Measurements from ENCODE around the gene CHRNA4.

Gene CHRNA4

GRCh38 chr20:63365601-63366389, 4.6 kb upstream of the CHRNA4 start:
- H3K9me3 Mint-ChIP-seq (ENCODE audit: low read depth), result no peaks in the 10 kb centered on the region
- no peaks in the 10 kb centered on the region for H3K36me3 Mint-ChIP-seq
- H3K4me1 Mint-ChIP-seq (ENCODE audit: low read depth), result peaks cover 2% of the 10 kb centered on the region
- no peak overlapping the region for H3K4me3 Mint-ChIP-seq
- H3K27ac Mint-ChIP-seq, result no peak overlapping the region
- H3K27me3 Mint-ChIP-seq, result peaks cover 9% of the 10 kb centered on the region

- Mint-ChIP-seq H3K4me1 (ENCODE audit: low read depth) (peaks cover 2% of the 10 kb centered on the region), H3K4me3 (no peak overlapping the region), H3K27ac (no peak overlapping the region), H3K36me3 (no peaks in the 10 kb centered on the region), H3K27me3 (peaks cover 9% of the 10 kb centered on the region), H3K9me3 (ENCODE audit: low read depth) (no peaks in the 10 kb centered on the region)
Measured at GRCh38 chr20:63364801-63365585, 3.8 kb upstream of the CHRNA4 start.

GRCh38 chr20:63363981-63364561, 2.9 kb upstream of the CHRNA4 start:
- peaks cover 13% of the 10 kb centered on the region for H3K27me3 Mint-ChIP-seq

GRCh38 chr20:63363013-63363957, 2.1 kb upstream of the CHRNA4 start:
- peaks cover 13% of the 10 kb centered on the region for H3K27me3 Mint-ChIP-seq
- peaks cover 2% of the 10 kb centered on the region for H3K4me1 Mint-ChIP-seq (ENCODE audit: low read depth)
- H3K4me3 Mint-ChIP-seq, result no peak overlapping the region
- no peaks in the 10 kb centered on the region for H3K9me3 Mint-ChIP-seq (ENCODE audit: low read depth)
- H3K36me3 Mint-ChIP-seq, result no peaks in the 10 kb centered on the region
- no peak overlapping the region for H3K27ac Mint-ChIP-seq

More at GRCh38 chr20:63363981-63364561, 2.9 kb upstream of the CHRNA4 start:
- Mint-ChIP-seq H3K9me3 (ENCODE audit: low read depth) (no peaks in the 10 kb centered on the region), H3K4me1 (ENCODE audit: low read depth) (peaks cover 2% of the 10 kb centered on the region), H3K36me3 (no peaks in the 10 kb centered on the region), H3K27ac (no peak overlapping the region), H3K4me3 (no peak overlapping the region)

- Mint-ChIP-seq H3K27me3 (peaks cover 13% of the 10 kb centered on the region), H3K4me3 (no peak overlapping the region), H3K27ac (no peak overlapping the region)
Measured at GRCh38 chr20:63362436-63363009, 1.4 kb upstream of the CHRNA4 start.

GRCh38 chr20:63361519-63362435, 628 bp upstream of the CHRNA4 start:
- H3K9me3 Mint-ChIP-seq (ENCODE audit: low read depth), result no peaks in the 10 kb centered on the region
- H3K36me3 Mint-ChIP-seq, result no peaks in the 10 kb centered on the region
- no peak overlapping the region for H3K4me3 Mint-ChIP-seq
- H3K27me3 Mint-ChIP-seq, result peaks cover 13% of the 10 kb centered on the region
- H3K4me1 Mint-ChIP-seq (ENCODE audit: low read depth), result peaks cover 2% of the 10 kb centered on the region
- no peak overlapping the region for H3K27ac Mint-ChIP-seq

More at GRCh38 chr20:63362436-63363009, 1.4 kb upstream of the CHRNA4 start:
- Mint-ChIP-seq H3K36me3 (no peaks in the 10 kb centered on the region), H3K4me1 (ENCODE audit: low read depth) (peaks cover 2% of the 10 kb centered on the region), H3K9me3 (ENCODE audit: low read depth) (no peaks in the 10 kb centered on the region)

GRCh38 chr20:63359937-63360849, 956 bp downstream of the CHRNA4 start:
- no peaks in the 10 kb centered on the region for H3K36me3 Mint-ChIP-seq
- H3K9me3 Mint-ChIP-seq (ENCODE audit: low read depth), result no peaks in the 10 kb centered on the region
- no peak overlapping the region for H3K27ac Mint-ChIP-seq
- H3K27me3 Mint-ChIP-seq, result peaks cover 12% of the 10 kb centered on the region
- H3K4me1 Mint-ChIP-seq (ENCODE audit: low read depth), result peaks cover 2% of the 10 kb centered on the region
- no peak overlapping the region for H3K4me3 Mint-ChIP-seq

GRCh38 chr20:63359164-63359934, 1.8 kb downstream of the CHRNA4 start:
- H3K4me3 Mint-ChIP-seq, result no peak overlapping the region

GRCh38 chr20:63357921-63358905, 2.9 kb downstream of the CHRNA4 start:
- H3K27ac Mint-ChIP-seq, result no peak overlapping the region
- H3K4me1 Mint-ChIP-seq (ENCODE audit: low read depth), result peaks cover 2% of the 10 kb centered on the region
- no peaks in the 10 kb centered on the region for H3K9me3 Mint-ChIP-seq (ENCODE audit: low read depth)
- H3K36me3 Mint-ChIP-seq, result no peaks in the 10 kb centered on the region
- peaks cover 12% of the 10 kb centered on the region for H3K27me3 Mint-ChIP-seq
- no peak overlapping the region for H3K4me3 Mint-ChIP-seq

More at GRCh38 chr20:63359164-63359934, 1.8 kb downstream of the CHRNA4 start:
- no peaks in the 10 kb centered on the region for H3K36me3 Mint-ChIP-seq
- H3K27ac Mint-ChIP-seq, result no peak overlapping the region
- no peaks in the 10 kb centered on the region for H3K9me3 Mint-ChIP-seq (ENCODE audit: low read depth)
- H3K27me3 Mint-ChIP-seq, result peaks cover 12% of the 10 kb centered on the region
- H3K4me1 Mint-ChIP-seq (ENCODE audit: low read depth), result peaks cover 2% of the 10 kb centered on the region

GRCh38 chr20:63356931-63357879, 3.9 kb downstream of the CHRNA4 start:
- Mint-ChIP-seq H3K27ac (no peak overlapping the region), H3K9me3 (ENCODE audit: low read depth) (no peaks in the 10 kb centered on the region), H3K4me3 (no peak overlapping the region), H3K36me3 (no peaks in the 10 kb centered on the region), H3K27me3 (peaks cover 4% of the 10 kb centered on the region), H3K4me1 (ENCODE audit: low read depth) (no peaks in the 10 kb centered on the region)
